ENCODE results near the gene ROR1. TPM values are rescaled to one million over a fixed set of nuclear protein-coding genes. Genes with fewer than 3 reads are reported as not detected.

Gene ROR1
- total and polyA plus RNA-seq, 8 donors: 1.4 to 37.3 (median 14.6) TPM

DNA sequence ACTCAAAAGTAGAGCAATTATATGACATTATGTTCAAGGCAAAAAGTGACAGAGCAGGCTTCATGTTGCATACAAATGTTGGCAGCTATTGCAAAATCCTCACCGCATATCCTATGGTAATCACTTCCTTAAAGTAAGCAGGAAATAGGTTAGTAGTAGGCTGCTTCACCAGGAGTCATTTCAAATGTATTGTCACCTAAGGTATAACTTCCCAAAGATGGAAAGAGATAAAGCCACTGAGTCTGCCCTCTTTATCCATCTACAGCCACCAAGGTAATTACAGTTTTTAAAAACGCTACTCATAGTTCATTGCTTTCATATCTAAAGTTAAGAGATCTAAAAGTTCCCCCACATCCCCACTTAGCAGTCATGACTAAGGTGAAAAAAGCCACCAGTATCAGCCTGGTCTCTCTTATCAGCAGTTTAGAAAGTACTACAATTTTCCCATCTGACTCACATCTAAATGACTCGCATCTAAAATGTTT lies 398.0 kb downstream of the ROR1 start:
- H3K27me3 ChIP-seq: no peaks in the 10 kb centered on the region
- H3K4me1 ChIP-seq: peaks cover 11 to 32% (median 26%) of the 10 kb centered on the region in 4 donors
- WGBS, 5 donors: 14 to 27% (median 25%) methylated on average over 3 of the region's 3 CpGs
- peaks cover 0 to 10% (median 0%) of the 10 kb centered on the region in 4 donors for H3K36me3 ChIP-seq
- TF ChIP-seq, protein P1, sequence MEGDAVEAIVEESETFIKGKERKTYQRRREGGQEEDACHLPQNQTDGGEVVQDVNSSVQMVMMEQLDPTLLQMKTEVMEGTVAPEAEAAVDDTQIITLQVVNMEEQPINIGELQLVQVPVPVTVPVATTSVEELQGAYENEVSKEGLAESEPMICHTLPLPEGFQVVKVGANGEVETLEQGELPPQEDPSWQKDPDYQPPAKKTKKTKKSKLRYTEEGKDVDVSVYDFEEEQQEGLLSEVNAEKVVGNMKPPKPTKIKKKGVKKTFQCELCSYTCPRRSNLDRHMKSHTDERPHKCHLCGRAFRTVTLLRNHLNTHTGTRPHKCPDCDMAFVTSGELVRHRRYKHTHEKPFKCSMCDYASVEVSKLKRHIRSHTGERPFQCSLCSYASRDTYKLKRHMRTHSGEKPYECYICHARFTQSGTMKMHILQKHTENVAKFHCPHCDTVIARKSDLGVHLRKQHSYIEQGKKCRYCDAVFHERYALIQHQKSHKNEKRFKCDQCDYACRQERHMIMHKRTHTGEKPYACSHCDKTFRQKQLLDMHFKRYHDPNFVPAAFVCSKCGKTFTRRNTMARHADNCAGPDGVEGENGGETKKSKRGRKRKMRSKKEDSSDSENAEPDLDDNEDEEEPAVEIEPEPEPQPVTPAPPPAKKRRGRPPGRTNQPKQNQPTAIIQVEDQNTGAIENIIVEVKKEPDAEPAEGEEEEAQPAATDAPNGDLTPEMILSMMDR (IDR thresholded peaks at IDR 0.05): no peak
- no peak for TF ChIP-seq POLR2AphosphoS5 (IDR thresholded peaks at IDR 0.05)
- TF ChIP-seq POLR2A (IDR thresholded peaks at IDR 0.05): no peak
- no peak for TF ChIP-seq EP300 (IDR thresholded peaks at IDR 0.05)
- H3K27ac ChIP-seq: peak overlapping the region in 2 of 5 donors; percentile 16 to 62
- no peaks in the 10 kb centered on the region for H3K9me3 ChIP-seq
- peak in 1 of 2 donors; percentile 40 for DNase-seq
- intact Hi-C loops (cut with DNase I; ENCODE audit: low total_unique reads): no loop called here
- no peak overlapping the region for H3K4me3 ChIP-seq

DNA sequence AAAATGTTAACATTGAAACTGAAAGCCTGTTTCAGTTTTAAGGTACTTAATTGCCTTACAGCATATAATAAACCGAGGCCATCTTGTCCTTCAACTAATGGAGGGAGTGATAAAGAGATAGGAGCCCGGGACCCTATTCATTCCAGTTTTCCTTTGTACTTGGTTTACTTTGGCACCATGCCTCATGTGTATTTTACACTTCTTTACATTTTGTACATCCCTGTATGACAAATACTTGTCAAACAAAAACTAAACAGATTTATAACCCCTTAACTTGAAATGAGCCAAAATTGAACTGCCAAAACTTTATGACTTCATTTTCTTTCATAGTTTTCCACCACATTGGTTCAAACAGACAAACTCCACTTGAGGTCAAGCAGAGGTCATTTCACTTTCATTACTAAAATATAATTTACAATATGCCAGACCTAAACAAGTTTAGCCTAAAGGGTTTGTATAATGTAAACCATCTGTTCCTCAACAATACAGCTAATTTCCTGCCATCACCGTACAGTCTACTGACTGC lies 398.7 kb downstream of the ROR1 start:
- Histone ChIP-seq H3K27ac (peak overlapping the region in 2 of 5 donors; percentile 16 to 62), H3K9me3 (no peaks in the 10 kb centered on the region), H3K27me3 (no peaks in the 10 kb centered on the region), H3K4me1 (peaks cover 11 to 32% (median 26%) of the 10 kb centered on the region in 4 donors), H3K36me3 (peaks cover 0 to 17% (median 4%) of the 10 kb centered on the region in 4 donors), H3K4me3 (no peak overlapping the region)
- TF ChIP-seq POLR2A (IDR thresholded peaks at IDR 0.05) (no peak), EP300 (IDR thresholded peaks at IDR 0.05) (no peak), POLR2AphosphoS5 (IDR thresholded peaks at IDR 0.05) (no peak)
- TF ChIP-seq, protein P1 (IDR thresholded peaks at IDR 0.05): no peak
- peak in 1 of 2 donors; percentile 75 for DNase-seq
- 27 to 33% (median 29%) methylated on average over 3 of the region's 3 CpGs for WGBS, 5 donors
- intact Hi-C loops (cut with DNase I; ENCODE audit: low total_unique reads): no loop called here

DNA sequence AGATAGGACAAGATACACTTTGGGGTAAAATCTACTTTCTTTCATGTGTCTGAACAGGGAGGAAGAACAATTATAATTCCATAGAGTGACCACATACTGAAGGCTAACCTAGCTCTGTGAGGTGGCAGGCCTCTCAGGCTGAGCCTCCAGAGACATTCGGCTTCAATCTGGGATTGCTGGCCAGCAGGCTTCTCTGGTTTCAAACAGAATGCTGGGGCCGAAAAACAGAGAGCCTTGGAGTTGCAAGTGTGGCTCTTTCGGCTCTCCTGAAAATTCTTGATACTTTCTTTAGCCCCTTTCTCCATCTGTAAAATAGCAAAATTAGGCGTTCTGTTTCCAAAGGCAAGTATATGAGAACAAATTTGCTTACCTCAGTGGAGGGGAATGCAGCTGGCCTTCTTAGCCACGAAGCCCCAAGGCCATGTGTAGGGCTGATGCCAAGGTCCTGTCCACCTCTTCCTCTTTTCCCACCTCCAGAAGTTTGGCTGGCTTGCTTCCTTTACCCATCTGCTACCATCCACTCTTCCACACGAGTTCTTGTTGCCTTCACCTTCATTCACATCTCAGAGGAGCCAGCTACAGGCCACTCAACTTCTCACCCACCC lies 399.6 kb downstream of the ROR1 start:
- Histone ChIP-seq H3K4me1 (peaks cover 11 to 32% (median 26%) of the 10 kb centered on the region in 4 donors), H3K27me3 (no peaks in the 10 kb centered on the region), H3K9me3 (no peaks in the 10 kb centered on the region), H3K4me3 (no peak overlapping the region), H3K36me3 (peaks cover 7 to 26% (median 14%) of the 10 kb centered on the region in 4 donors), H3K27ac (peak overlapping the region in 4 of 5 donors; percentile 10 to 51 (median 44))
- no peak for DNase-seq
- 73 to 78% (median 75%) methylated on average over 6 of the region's 6 CpGs for WGBS, 5 donors
- no peak for TF ChIP-seq POLR2A (IDR thresholded peaks at IDR 0.05)
- TF ChIP-seq EP300 (IDR thresholded peaks at IDR 0.05): no peak
- no peak for TF ChIP-seq POLR2AphosphoS5 (IDR thresholded peaks at IDR 0.05)
- TF ChIP-seq, protein P1 (IDR thresholded peaks at IDR 0.05): no peak
- intact Hi-C loops (cut with DNase I; ENCODE audit: low total_unique reads): no loop called here

DNA sequence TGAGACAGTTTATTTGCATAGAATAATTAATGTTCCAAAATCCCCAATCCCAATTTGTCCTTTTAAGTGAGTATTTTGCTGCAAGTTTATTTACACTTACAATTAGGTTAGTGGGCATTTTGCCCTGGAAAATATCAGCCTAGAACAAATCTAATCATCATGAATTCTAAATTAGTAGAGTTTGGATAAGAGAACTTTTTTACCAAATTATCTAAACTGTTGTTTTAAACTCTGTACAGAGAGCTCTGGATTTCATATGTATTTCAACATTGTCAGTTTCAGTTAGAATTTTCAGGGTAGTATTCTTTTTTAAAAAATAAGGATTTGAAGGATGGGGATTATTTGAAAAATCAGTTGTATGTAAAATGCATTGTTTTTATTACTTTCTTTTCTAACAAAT lies 401.8 kb downstream of the ROR1 start:
- intact Hi-C loops (cut with DNase I; ENCODE audit: low total_unique reads): no loop called here
- H3K9me3 ChIP-seq: no peaks in the 10 kb centered on the region
- peaks cover 10 to 24% (median 19%) of the 10 kb centered on the region in 4 donors for H3K36me3 ChIP-seq
- no peak for DNase-seq
- H3K27ac ChIP-seq: no peak overlapping the region
- no peaks in the 10 kb centered on the region for H3K27me3 ChIP-seq
- peaks cover 11 to 32% (median 26%) of the 10 kb centered on the region in 4 donors for H3K4me1 ChIP-seq
- TF ChIP-seq, protein P1 (IDR thresholded peaks at IDR 0.05): no peak
- TF ChIP-seq POLR2AphosphoS5 (IDR thresholded peaks at IDR 0.05): no peak
- no peak overlapping the region for H3K4me3 ChIP-seq
